Mammary epithelial cell (primary cell): ENCODE data around the gene LRMDA.

Experiments
- CTCF ChIP-seq, 2 donors: IDR thresholded peaks in 1 of 2; conservative IDR thresholded peaks in 1 of 2; 2 replicates each; pipeline ENCODE4 v1.5.1; 2011 to 2012; ENCODE audit warnings: inconsistent platforms in 2 of 2, low read length in 2 of 2, mild to moderate bottlenecking in 2 of 2, control low read depth in 1 of 2, low read depth in 1 of 2; ENCODE audit not compliant: insufficient read depth in 1 of 2; ENCODE audit errors: extremely low read depth in 1 of 2
- EZH2 ChIP-seq: IDR thresholded peaks from 2 replicates; pipeline ENCODE4 v1.6.1; 2012; ENCODE audit warnings: low read length, inconsistent platforms, borderline replicate concordance

GRCh38 chr10:75707080-75707840 is 275.8 kb downstream of the LRMDA start:
- TF ChIP-seq CTCF (conservative IDR thresholded peaks at IDR 0.05 in 1 of 2, IDR thresholded peaks at IDR 0.05 in 1 of 2; ENCODE audit: extremely low read depth in 1 of 2, insufficient read depth in 1 of 2, low read depth in 1 of 2, low read length in 2 of 2), result no peak
- TF ChIP-seq EZH2, result no peak
